Measurements from ENCODE around the gene UBN1.

Gene UBN1

GRCh38 chr16:4917117-4917516 is 69.8 kb downstream of the UBN1 start:
- TF ChIP-seq CTCF (IDR thresholded peaks at IDR 0.05; ENCODE audit: insufficient read depth, low read depth, low read length, missing control alignments), result no peak
- no peak for DNase-seq (ENCODE audit: low read depth)
- H3K4me3 ChIP-seq (ENCODE audit: low read depth, low read length), result no peak overlapping the region

- no peak for DNase-seq (ENCODE audit: low read depth)
- TF ChIP-seq CTCF (IDR thresholded peaks at IDR 0.05; ENCODE audit: insufficient read depth, low read depth, low read length, missing control alignments), result no peak
- H3K4me3 ChIP-seq (ENCODE audit: low read depth, low read length), result no peak overlapping the region
Measured at GRCh38 chr16:4918781-4919251, 71.5 kb downstream of the UBN1 start.

- TF ChIP-seq CTCF (IDR thresholded peaks at IDR 0.05; ENCODE audit: insufficient read depth, low read depth, low read length, missing control alignments), result no peak
- no peak overlapping the region for H3K4me3 ChIP-seq (ENCODE audit: low read depth, low read length)
- no peak for DNase-seq (ENCODE audit: low read depth)
Measured at GRCh38 chr16:4920826-4921225, 73.5 kb downstream of the UBN1 start.

- TF ChIP-seq CTCF (IDR thresholded peaks at IDR 0.05; ENCODE audit: insufficient read depth, low read depth, low read length, missing control alignments), result no peak
- DNase-seq (ENCODE audit: low read depth), result no peak
- no peak overlapping the region for H3K4me3 ChIP-seq (ENCODE audit: low read depth, low read length)
Measured at GRCh38 chr16:4922721-4923342, 75.6 kb downstream of the UBN1 start.

GRCh38 chr16:4923853-4924252 is 76.6 kb downstream of the UBN1 start:
- TF ChIP-seq CTCF (IDR thresholded peaks at IDR 0.05; ENCODE audit: insufficient read depth, low read depth, low read length, missing control alignments), result no peak
- DNase-seq (ENCODE audit: low read depth), result no peak
- no peak overlapping the region for H3K4me3 ChIP-seq (ENCODE audit: low read depth, low read length)

- TF ChIP-seq CTCF (IDR thresholded peaks at IDR 0.05; ENCODE audit: insufficient read depth, low read depth, low read length, missing control alignments), result no peak
- DNase-seq (ENCODE audit: low read depth), result no peak
- H3K4me3 ChIP-seq (ENCODE audit: low read depth, low read length), result no peak overlapping the region
Measured at GRCh38 chr16:4924593-4925292, 77.5 kb downstream of the UBN1 start.

- no peak for DNase-seq (ENCODE audit: low read depth)
- TF ChIP-seq CTCF (IDR thresholded peaks at IDR 0.05; ENCODE audit: insufficient read depth, low read depth, low read length, missing control alignments), result no peak
Measured at GRCh38 chr16:4925293-4925607, 78.0 kb downstream of the UBN1 start.

More at GRCh38 chr16:4925293-4925607, 78.0 kb downstream of the UBN1 start:
- no peak overlapping the region for H3K4me3 ChIP-seq (ENCODE audit: low read depth, low read length)

All from GM12865 (cell line).